GM12892 (cell line): Measurements from ENCODE around the gene ZNF79.

ENCODE experiments used
- POLR2A ChIP-seq: IDR thresholded peaks from 2 replicates; pipeline ENCODE4 v1.6.1; 2011; ENCODE audit warnings: low read depth, low read length, control low read depth
- POLR2AphosphoS5 ChIP-seq: IDR thresholded peaks from 2 replicates; pipeline ENCODE4 v1.6.1; 2011; ENCODE audit warnings: low read depth, low read length, control low read depth
- TAF1 ChIP-seq: IDR thresholded peaks from 2 replicates; pipeline ENCODE4 v1.6.1; 2011; ENCODE audit warnings: low read depth, mild to moderate bottlenecking, control low read depth, low read length, borderline replicate concordance

GRCh38 chr9:127421057-127421456, 3.1 kb upstream of the ZNF79 start:
- TF ChIP-seq POLR2A (no peak), POLR2AphosphoS5 (no peak), TAF1 (no peak)
